Neural progenitor cell (in vitro differentiated cells): Measurements from ENCODE around the gene CHKB. TPM values are rescaled to one million over a fixed set of nuclear protein-coding genes. Genes with fewer than 3 reads are reported as not detected.
"Not testable (repeated sequence)": the region's sequence is repeated elsewhere in the genome, so short reads cannot be mapped to it uniquely, and the experiment has no call there.

Experiments
- DNase-seq: peaks from one replicate; pipeline ENCODE4 v3.0.0-alpha.2; 2016; ENCODE audit warnings: low spot score
- H2AFZ ChIP-seq: fragments of 200-600 bp; sonication (generic); replicated peaks from 2 replicates; pipeline ENCODE4 v1.6.1; 2016; ENCODE audit warnings: antibody characterized with exemption
- H3F3A ChIP-seq: fragments of 200-600 bp; sonication (generic); 2 replicates; pipeline ENCODE4 v1.6.1; 2016; ENCODE audit warnings: antibody characterized with exemption, low read depth
- H3K27ac ChIP-seq: fragments of 200-600 bp; sonication (generic); 2 replicates; pipeline ENCODE4 v1.5.1; 2016; ENCODE audit warnings: mild to moderate bottlenecking
- H3K27me3 ChIP-seq: fragments of 200-600 bp; sonication (generic); 2 replicates; pipeline ENCODE4 v1.6.1; 2016; ENCODE audit warnings: mild to moderate bottlenecking, moderate library complexity
- H3K36me3 ChIP-seq: fragments of 200-600 bp; sonication (generic); 2 replicates; pipeline ENCODE4 v1.5.1; 2016
- H3K4me1 ChIP-seq: fragments of 200-600 bp; sonication (generic); 2 replicates; pipeline ENCODE4 v1.6.1; 2016; ENCODE audit warnings: mixed run types
- H3K4me2 ChIP-seq: fragments of 200-600 bp; sonication (generic); 2 replicates; pipeline ENCODE4 v1.6.1; 2016
- H3K4me3 ChIP-seq: fragments of 200-600 bp; sonication (generic); 2 replicates; pipeline ENCODE4 v1.5.1; 2016
- H3K79me2 ChIP-seq: fragments of 200-600 bp; sonication (generic); 2 replicates; pipeline ENCODE4 v1.6.1; 2016; ENCODE audit warnings: low read depth
- H3K9ac ChIP-seq: fragments of 200-600 bp; sonication (generic); 2 replicates; pipeline ENCODE4 v1.6.1; 2016
- H3K9me3 ChIP-seq: fragments of 200-600 bp; sonication (generic); 2 replicates; pipeline ENCODE4 v1.5.1; 2016; ENCODE audit warnings: low read depth
- H4K20me1 ChIP-seq: fragments of 200-600 bp; sonication (generic); 2 replicates; pipeline ENCODE4 v1.6.1; 2016; ENCODE audit warnings: low read depth
- H3K27ac Mint-ChIP-seq: 3 replicates; pipeline ENCODE4 v1.8.0; 2021; ENCODE audit warnings: mixed read lengths
- H3K27me3 Mint-ChIP-seq: 2 replicates; pipeline ENCODE4 v1.8.0; 2022; ENCODE audit warnings: low read depth, mild to moderate bottlenecking, inconsistent platforms, moderate library complexity, mixed read lengths; ENCODE audit not compliant: insufficient read depth
- H3K36me3 Mint-ChIP-seq: 3 replicates; pipeline ENCODE4 v1.8.0; 2021; ENCODE audit warnings: mixed read lengths
- H3K4me1 Mint-ChIP-seq: 3 replicates; pipeline ENCODE4 v1.8.0; 2021; ENCODE audit warnings: mixed read lengths
- H3K4me3 Mint-ChIP-seq: 3 replicates; pipeline ENCODE4 v1.8.0; 2021; ENCODE audit warnings: mild to moderate bottlenecking, moderate library complexity, mixed read lengths
- H3K9me3 Mint-ChIP-seq: 3 replicates; pipeline ENCODE4 v1.8.0; 2020; ENCODE audit warnings: mixed read lengths
- EZH2 ChIP-seq: fragments of 200-600 bp; sonication (generic); IDR thresholded peaks from 2 replicates; pipeline ENCODE4 v1.6.1; 2017; ENCODE audit warnings: antibody characterized with exemption, mild to moderate bottlenecking, moderate library complexity
- EZH2phosphoT487 ChIP-seq: fragments of 200-600 bp; sonication (generic); IDR thresholded peaks from 2 replicates; pipeline ENCODE4 v1.6.1; 2017; ENCODE audit warnings: antibody characterized with exemption
- total RNA-seq: library from RNA; depleted of rRNA; stranded (reverse); fragments of >200 nt; gene quantifications from 2 replicates; pipeline ENCODE4 v1.2.3, GENCODE V29; 2015; ENCODE audit warnings: low replicate concordance
- TF ChIP-seq, protein P1 (sequence below): fragments of 200-600 bp; sonication (generic); IDR thresholded peaks from 2 replicates; pipeline ENCODE4 v1.5.1; 2017; ENCODE audit warnings: antibody characterized with exemption, mild to moderate bottlenecking

Gene CHKB
- total RNA-seq, 1 donor from 2014 or later: 67.4 TPM

- peak overlapping the region; percentile 40 for H3K4me3 ChIP-seq
- peaks cover 1% of the 10 kb centered on the region for H3K9me3 Mint-ChIP-seq
- H3K4me1 Mint-ChIP-seq: peaks cover 28% of the 10 kb centered on the region
- H3K79me2 ChIP-seq: no peaks in the 10 kb centered on the region
- H3F3A ChIP-seq: peaks cover 19% of the 10 kb centered on the region
- H3K4me1 ChIP-seq: peaks cover 20% of the 10 kb centered on the region
- no peaks in the 10 kb centered on the region for H3K36me3 ChIP-seq
- H3K9ac ChIP-seq: no peak overlapping the region
- peaks cover 23% of the 10 kb centered on the region for H3K27me3 ChIP-seq
- H3K9me3 ChIP-seq: no peaks in the 10 kb centered on the region
- no peak for TF ChIP-seq EZH2phosphoT487
- TF ChIP-seq, protein P1, sequence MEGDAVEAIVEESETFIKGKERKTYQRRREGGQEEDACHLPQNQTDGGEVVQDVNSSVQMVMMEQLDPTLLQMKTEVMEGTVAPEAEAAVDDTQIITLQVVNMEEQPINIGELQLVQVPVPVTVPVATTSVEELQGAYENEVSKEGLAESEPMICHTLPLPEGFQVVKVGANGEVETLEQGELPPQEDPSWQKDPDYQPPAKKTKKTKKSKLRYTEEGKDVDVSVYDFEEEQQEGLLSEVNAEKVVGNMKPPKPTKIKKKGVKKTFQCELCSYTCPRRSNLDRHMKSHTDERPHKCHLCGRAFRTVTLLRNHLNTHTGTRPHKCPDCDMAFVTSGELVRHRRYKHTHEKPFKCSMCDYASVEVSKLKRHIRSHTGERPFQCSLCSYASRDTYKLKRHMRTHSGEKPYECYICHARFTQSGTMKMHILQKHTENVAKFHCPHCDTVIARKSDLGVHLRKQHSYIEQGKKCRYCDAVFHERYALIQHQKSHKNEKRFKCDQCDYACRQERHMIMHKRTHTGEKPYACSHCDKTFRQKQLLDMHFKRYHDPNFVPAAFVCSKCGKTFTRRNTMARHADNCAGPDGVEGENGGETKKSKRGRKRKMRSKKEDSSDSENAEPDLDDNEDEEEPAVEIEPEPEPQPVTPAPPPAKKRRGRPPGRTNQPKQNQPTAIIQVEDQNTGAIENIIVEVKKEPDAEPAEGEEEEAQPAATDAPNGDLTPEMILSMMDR: peak; percentile 79
- H3K27ac ChIP-seq: no peak overlapping the region
- H3K36me3 Mint-ChIP-seq: no peaks in the 10 kb centered on the region
- DNase-seq: peak; percentile 90
- H2AFZ ChIP-seq: no peak overlapping the region
- no peak overlapping the region for H3K27ac Mint-ChIP-seq
- peaks cover 5% of the 10 kb centered on the region for H3K27me3 Mint-ChIP-seq
- H4K20me1 ChIP-seq: no peaks in the 10 kb centered on the region
- H3K4me3 Mint-ChIP-seq: peak overlapping the region; percentile 77
- H3K4me2 ChIP-seq: peak overlapping the region; percentile 64
Observed at GRCh38 chr22:50620593-50621355, 38.1 kb upstream of the CHKB start.

DNA sequence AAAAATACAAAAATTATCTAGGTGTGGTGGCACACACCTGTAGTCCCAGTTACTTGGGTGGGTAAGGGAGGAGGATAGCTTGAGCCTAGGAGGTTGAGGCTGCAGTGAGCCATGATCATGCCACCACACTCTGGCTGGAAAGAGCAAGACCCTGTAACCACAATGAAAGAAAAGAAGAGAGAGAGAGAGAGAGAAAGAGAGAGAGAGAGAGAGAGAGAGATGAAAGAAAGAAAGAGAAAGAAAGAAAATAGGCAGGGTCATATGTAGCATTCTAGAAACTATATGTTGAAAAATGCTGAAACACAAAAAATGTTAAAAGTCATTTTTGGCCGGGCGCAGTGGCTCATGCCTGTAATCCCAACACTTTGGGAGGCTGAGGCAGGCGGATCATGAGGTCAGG, 31.6 kb upstream of the CHKB start:
- not testable (repeated sequence) for H3K4me1 ChIP-seq, H3K4me3 ChIP-seq, H3K4me3 Mint-ChIP-seq, DNase-seq, H3K36me3 ChIP-seq, H4K20me1 ChIP-seq, H3K4me2 ChIP-seq, H3K4me1 Mint-ChIP-seq, H3K27ac ChIP-seq, H3K79me2 ChIP-seq, H3F3A ChIP-seq, H3K27ac Mint-ChIP-seq, H3K27me3 Mint-ChIP-seq, H3K9ac ChIP-seq, H3K9me3 ChIP-seq, H3K36me3 Mint-ChIP-seq, H2AFZ ChIP-seq, H3K9me3 Mint-ChIP-seq
- H3K27me3 ChIP-seq: peaks cover 26% of the 10 kb centered on the region

GRCh38 chr22:50613291-50613981, 30.8 kb upstream of the CHKB start:
- H3K27me3 ChIP-seq: peaks cover 25% of the 10 kb centered on the region
- Mint-ChIP-seq H3K9me3 (peaks cover 3% of the 10 kb centered on the region), H3K27ac (no peak overlapping the region), H3K4me1 (peaks cover 3% of the 10 kb centered on the region), H3K36me3 (peaks cover 1% of the 10 kb centered on the region), H3K4me3 (peak overlapping the region; percentile 22), H3K27me3 (no peaks in the 10 kb centered on the region)
- no peaks in the 10 kb centered on the region for H3K79me2 ChIP-seq
- no peak overlapping the region for H3K9ac ChIP-seq
- H3K4me1 ChIP-seq: no peaks in the 10 kb centered on the region
- H3K27ac ChIP-seq: no peak overlapping the region
- no peaks in the 10 kb centered on the region for H3K9me3 ChIP-seq
- H3K4me2 ChIP-seq: no peak overlapping the region
- no peak for TF ChIP-seq EZH2
- TF ChIP-seq, protein P1: no peak
- TF ChIP-seq EZH2phosphoT487: no peak
- no peaks in the 10 kb centered on the region for H3K36me3 ChIP-seq
- H3F3A ChIP-seq: peaks cover 8% of the 10 kb centered on the region
- no peak overlapping the region for H3K4me3 ChIP-seq
- no peak overlapping the region for H2AFZ ChIP-seq
- DNase-seq: no peak
- H4K20me1 ChIP-seq: no peaks in the 10 kb centered on the region
